Activated CD8-positive, alpha-beta memory T cell treated with anti-CD3 and anti-CD28 coated beads, Interleukin-2, amount 50 U/mL, for 48 hours (primary cell): Measurements from ENCODE around the gene GRM4.

Experiments
- DNase-seq: peaks from one replicate; pipeline ENCODE4 v3.0.0-alpha.2; 2020

GRM4 gene

GRCh38 chr6:34039943-34040342 lies 105.9 kb downstream of the GRM4 start:
- DNase-seq: no peak

- no peak for DNase-seq
Observed at GRCh38 chr6:34037151-34037550, 108.7 kb downstream of the GRM4 start.

GRCh38 chr6:34036357-34037069 lies 109.4 kb downstream of the GRM4 start:
- no peak for DNase-seq

- DNase-seq: no peak
Observed at GRCh38 chr6:34035704-34036356, 110.1 kb downstream of the GRM4 start.

- DNase-seq: no peak
Observed at GRCh38 chr6:34035161-34035560, 110.7 kb downstream of the GRM4 start.

- DNase-seq: no peak
Observed at GRCh38 chr6:34032856-34033255, 113.0 kb downstream of the GRM4 start.

GRCh38 chr6:34031625-34032383 lies 114.1 kb downstream of the GRM4 start:
- DNase-seq: no peak

GRCh38 chr6:34030831-34031624 lies 114.9 kb downstream of the GRM4 start:
- no peak for DNase-seq

- no peak for DNase-seq
Observed at GRCh38 chr6:34029489-34030280, 116.2 kb downstream of the GRM4 start.

- DNase-seq: no peak
Observed at GRCh38 chr6:34028691-34029360, 117.1 kb downstream of the GRM4 start.

GRCh38 chr6:34027939-34028441 lies 117.9 kb downstream of the GRM4 start:
- no peak for DNase-seq

- peak; percentile 90 for DNase-seq
Observed at GRCh38 chr6:34027445-34027936, 118.4 kb downstream of the GRM4 start.

- no peak for DNase-seq
Observed at GRCh38 chr6:34025861-34026260, 120.0 kb downstream of the GRM4 start.

- DNase-seq: no peak
Observed at GRCh38 chr6:34025112-34025807, 120.6 kb downstream of the GRM4 start.

GRCh38 chr6:34022873-34023255 lies 123.0 kb downstream of the GRM4 start:
- DNase-seq: no peak

GRCh38 chr6:34022250-34022872 lies 123.5 kb downstream of the GRM4 start:
- DNase-seq: no peak

GRCh38 chr6:34021554-34022190 lies 124.2 kb downstream of the GRM4 start:
- DNase-seq: no peak

GRCh38 chr6:34020807-34021553 lies 124.9 kb downstream of the GRM4 start:
- DNase-seq: no peak

GRCh38 chr6:34020278-34020677 lies 125.6 kb downstream of the GRM4 start:
- DNase-seq: no peak
